ENCODE data around the gene BORA.

- TF ChIP-seq CTCF (IDR thresholded peaks at IDR 0.05) (no peak), EP300 (IDR thresholded peaks at IDR 0.05) (no peak)
Observed at GRCh38 chr13:72798817-72799216, 71.1 kb downstream of the BORA start.
